Trophoblast cell (in vitro differentiated cells and primary cell): ENCODE data around the gene SAXO1.

Source experiments
- DNase-seq, 2 donors: peaks; one replicate each; pipeline ENCODE4 v3.0.0-alpha.2; 2016
- H2AFZ ChIP-seq: 2 replicates; pipeline ENCODE4 v1.6.1; 2013; ENCODE audit warnings: low read length, moderate library complexity, mild to moderate bottlenecking; ENCODE audit not compliant: insufficient read depth, poor library complexity
- H2AK5ac ChIP-seq: 2 replicates; pipeline ENCODE4 v1.6.1; 2013; ENCODE audit warnings: mild to moderate bottlenecking, low read length
- H2BK120ac ChIP-seq: 2 replicates; pipeline ENCODE4 v1.6.1; 2013; ENCODE audit warnings: low read length, mild to moderate bottlenecking, moderate library complexity; ENCODE audit not compliant: insufficient read depth, poor library complexity
- H2BK12ac ChIP-seq: 2 replicates; pipeline ENCODE4 v1.6.1; 2013; ENCODE audit warnings: mild to moderate bottlenecking, low read length, moderate library complexity
- H2BK5ac ChIP-seq: 2 replicates; pipeline ENCODE4 v1.6.1; 2013; ENCODE audit warnings: low read length, low read depth, moderate library complexity, mild to moderate bottlenecking; ENCODE audit not compliant: poor library complexity
- H3K14ac ChIP-seq: 2 replicates; pipeline ENCODE4 v1.6.1; 2013; ENCODE audit warnings: mild to moderate bottlenecking, low read length
- H3K18ac ChIP-seq: 2 replicates; pipeline ENCODE4 v1.6.1; 2013; ENCODE audit warnings: mild to moderate bottlenecking, low read length
- H3K23ac ChIP-seq: 2 replicates; pipeline ENCODE4 v1.6.1; 2013; ENCODE audit warnings: low read length
- H3K27ac ChIP-seq: 2 replicates; pipeline ENCODE4 v1.5.1; 2013; ENCODE audit warnings: low read depth, mild to moderate bottlenecking, inconsistent platforms, low read length, moderate library complexity
- H3K27me3 ChIP-seq: 2 replicates; pipeline ENCODE4 v1.6.1; 2013; ENCODE audit warnings: inconsistent platforms, mild to moderate bottlenecking, low read length, moderate library complexity; ENCODE audit not compliant: insufficient read depth
- H3K36me3 ChIP-seq, 2 experiments: 1 replicate in 1 of 2; 2 replicates in 1 of 2; pipeline ENCODE4 v1.6.1; 2013; ENCODE audit warnings: low read length in 2 of 2, mild to moderate bottlenecking in 2 of 2, moderate library complexity in 1 of 2; ENCODE audit not compliant: insufficient read depth in 2 of 2, control insufficient read depth in 1 of 2
- H3K4ac ChIP-seq: 2 replicates; pipeline ENCODE4 v1.6.1; 2013; ENCODE audit warnings: low read depth, mild to moderate bottlenecking, low read length, moderate library complexity
- H3K4me1 ChIP-seq, 2 experiments: 1 replicate in 1 of 2; 2 replicates in 1 of 2; pipeline ENCODE4 v1.6.1; 2013; ENCODE audit warnings: low read length in 2 of 2, mild to moderate bottlenecking in 2 of 2, moderate library complexity in 1 of 2; ENCODE audit not compliant: insufficient read depth in 2 of 2, control insufficient read depth in 1 of 2
- H3K4me2 ChIP-seq: 2 replicates; pipeline ENCODE4 v1.6.1; 2013; ENCODE audit warnings: inconsistent platforms, mild to moderate bottlenecking, low read length, moderate library complexity
- H3K4me3 ChIP-seq: 2 replicates; pipeline ENCODE4 v1.5.1; 2013; ENCODE audit warnings: mild to moderate bottlenecking, low read depth, low read length, inconsistent platforms
- H3K79me1 ChIP-seq: one replicate; pipeline ENCODE4 v1.6.1; 2013; ENCODE audit warnings: low read length
- H3K79me2 ChIP-seq: 2 replicates; pipeline ENCODE4 v1.6.1; 2013; ENCODE audit warnings: low read length, mild to moderate bottlenecking; ENCODE audit not compliant: control insufficient read depth, insufficient read depth, poor library complexity
- H3K9ac ChIP-seq: 2 replicates; pipeline ENCODE4 v1.6.1; 2013; ENCODE audit warnings: mild to moderate bottlenecking, low read length
- H3K9me3 ChIP-seq: 2 replicates; pipeline ENCODE4 v1.6.1; 2013; ENCODE audit warnings: low read depth, mild to moderate bottlenecking, control low read depth, inconsistent platforms, low read length; ENCODE audit not compliant: insufficient read depth
- H4K12ac ChIP-seq: 2 replicates; pipeline ENCODE4 v1.6.1; 2013; ENCODE audit warnings: low read depth, mild to moderate bottlenecking, low read length, moderate library complexity
- H4K8ac ChIP-seq: 2 replicates; pipeline ENCODE4 v1.6.1; 2013; ENCODE audit warnings: low read depth, mild to moderate bottlenecking, low read length, moderate library complexity
- H4K91ac ChIP-seq: one replicate; pipeline ENCODE4 v1.6.1; 2013; ENCODE audit warnings: low read depth, mild to moderate bottlenecking, low read length, moderate library complexity
- WGBS: extraction: QIAGEN DNeasy Blood & Tissue Kit; methylation state at CpG from one replicate; pipeline ENCODE4 v1.1.7; 2013; ENCODE audit warnings: missing lambda C conversion rate; ENCODE audit not compliant: insufficient read length, insufficient coverage; ENCODE audit errors: extremely low coverage; 5-methylcytosine and 5-hydroxymethylcytosine counted together

The SAXO1 gene

GRCh38 chr9:18941060-18941740, 91.8 kb downstream of the SAXO1 start:
- Histone ChIP-seq H4K8ac (no peak overlapping the region), H3K18ac (no peak overlapping the region)
- WGBS: no CpG with 5 or more reads among the region's 8 CpGs

GRCh38 chr9:18939943-18940342, 93.1 kb downstream of the SAXO1 start:
- H3K27ac ChIP-seq: no peak overlapping the region
- H2AK5ac ChIP-seq: no peak overlapping the region
- no peak overlapping the region for H2AFZ ChIP-seq
- no peak overlapping the region for H2BK120ac ChIP-seq
- no peak overlapping the region for H4K12ac ChIP-seq
- no peaks in the 10 kb centered on the region for H3K36me3 ChIP-seq
- no peak overlapping the region for H3K18ac ChIP-seq
- H3K79me1 ChIP-seq: no peaks in the 10 kb centered on the region
- H3K27me3 ChIP-seq: no peaks in the 10 kb centered on the region
- no peak for DNase-seq
- H3K23ac ChIP-seq: no peak overlapping the region
- no peaks in the 10 kb centered on the region for H3K4me1 ChIP-seq
- H3K4me3 ChIP-seq: no peak overlapping the region
- H3K4ac ChIP-seq: no peak overlapping the region
- H2BK5ac ChIP-seq: no peak overlapping the region
- no peaks in the 10 kb centered on the region for H3K9me3 ChIP-seq
- H3K14ac ChIP-seq: no peak overlapping the region
- H3K79me2 ChIP-seq: no peaks in the 10 kb centered on the region
- H4K91ac ChIP-seq: no peak overlapping the region
- no CpG with 5 or more reads among the region's 5 CpGs for WGBS
- H3K4me2 ChIP-seq: no peak overlapping the region
- no peak overlapping the region for H3K9ac ChIP-seq
- no peak overlapping the region for H4K8ac ChIP-seq
- no peak overlapping the region for H2BK12ac ChIP-seq

More at GRCh38 chr9:18941060-18941740, 91.8 kb downstream of the SAXO1 start:
- Histone ChIP-seq H3K4me3 (no peak overlapping the region), H2BK5ac (no peak overlapping the region), H2AFZ (no peak overlapping the region), H3K79me2 (no peaks in the 10 kb centered on the region), H3K9me3 (no peaks in the 10 kb centered on the region), H2BK12ac (no peak overlapping the region), H2BK120ac (no peak overlapping the region), H3K4me2 (no peak overlapping the region), H4K12ac (no peak overlapping the region), H3K9ac (no peak overlapping the region), H3K79me1 (no peaks in the 10 kb centered on the region), H3K23ac (no peak overlapping the region), H2AK5ac (no peak overlapping the region), H3K27me3 (no peaks in the 10 kb centered on the region), H3K14ac (no peak overlapping the region), H3K36me3 (no peaks in the 10 kb centered on the region), H4K91ac (no peak overlapping the region), H3K27ac (no peak overlapping the region), H3K4me1 (no peaks in the 10 kb centered on the region), H3K4ac (no peak overlapping the region)
- no peak for DNase-seq

GRCh38 chr9:18936094-18936871, 96.7 kb downstream of the SAXO1 start:
- Histone ChIP-seq H3K4me2 (no peak overlapping the region), H3K27me3 (no peaks in the 10 kb centered on the region), H3K79me2 (no peaks in the 10 kb centered on the region), H2BK5ac (no peak overlapping the region), H4K91ac (no peak overlapping the region), H3K23ac (no peak overlapping the region), H3K9ac (no peak overlapping the region), H2AK5ac (no peak overlapping the region), H4K8ac (no peak overlapping the region), H2BK120ac (no peak overlapping the region), H3K4me1 (no peaks in the 10 kb centered on the region), H3K18ac (no peak overlapping the region), H3K4ac (no peak overlapping the region), H3K36me3 (no peaks in the 10 kb centered on the region), H4K12ac (no peak overlapping the region), H3K27ac (no peak overlapping the region), H2BK12ac (no peak overlapping the region), H3K79me1 (no peaks in the 10 kb centered on the region), H3K9me3 (no peaks in the 10 kb centered on the region), H3K14ac (no peak overlapping the region), H3K4me3 (no peak overlapping the region), H2AFZ (no peak overlapping the region)
- DNase-seq: no peak
- WGBS: no CpG with 5 or more reads among the region's 7 CpGs

- WGBS: no CpG with 5 or more reads among the region's 2 CpGs
- DNase-seq: no peak
- no peak overlapping the region for H2BK5ac ChIP-seq
These were observed 97.5 kb downstream of the SAXO1 start for GRCh38 chr9:18935541-18935940.

More at GRCh38 chr9:18935541-18935940, 97.5 kb downstream of the SAXO1 start:
- Histone ChIP-seq H2BK12ac (no peak overlapping the region), H3K4me2 (no peak overlapping the region), H2AFZ (no peak overlapping the region), H3K36me3 (no peaks in the 10 kb centered on the region), H4K12ac (no peak overlapping the region), H4K8ac (no peak overlapping the region), H3K4me3 (no peak overlapping the region), H3K23ac (peak overlapping the region; percentile 5), H3K79me2 (no peaks in the 10 kb centered on the region), H3K9ac (peak overlapping the region; percentile 72), H3K79me1 (no peaks in the 10 kb centered on the region), H2BK120ac (no peak overlapping the region), H4K91ac (no peak overlapping the region), H2AK5ac (no peak overlapping the region), H3K27me3 (no peaks in the 10 kb centered on the region), H3K27ac (no peak overlapping the region), H3K14ac (no peak overlapping the region), H3K18ac (no peak overlapping the region), H3K4ac (no peak overlapping the region), H3K4me1 (no peaks in the 10 kb centered on the region), H3K9me3 (no peaks in the 10 kb centered on the region)
